IMR-90 (cell line): ENCODE results near the gene CASP7. TPM values are rescaled to one million over a fixed set of nuclear protein-coding genes. Genes with fewer than 3 reads are reported as not detected.

ENCODE experiments used
- ATAC-seq: fragments of 200-7000 bp; cut with Tn5 transposase; 2 replicates; pipeline ENCODE4 v1.9.1; 2020; ENCODE audit warnings: low read depth, mild to moderate bottlenecking, moderate library complexity
- BruUV-seq: library from RNA; stranded (reverse); fragments of 400-500 nt; replicated peaks from 2 replicates; lab custom pipeline; 2021; lab: Mats Ljungman, UMichigan
- CTCF ChIA-PET: fragments of 300-600 bp; formaldehyde crosslinking; extraction: SDS; loops from one replicate; lab custom pipeline; 2021; ENCODE audit warnings: antibody characterized with exemption; lab: Yijun Ruan, JAX
- POLR2A ChIA-PET: fragments of 300-600 bp; sonication (Branson Sonifier 250); formaldehyde crosslinking; loops from one replicate; lab custom pipeline; 2022; ENCODE audit warnings: antibody characterized with exemption; ENCODE audit not compliant: unreplicated experiment; lab: Charles Lee
- DNase-seq: peaks from one replicate; pipeline ENCODE4 v3.0.0; 2013
- H2AFZ ChIP-seq: replicated peaks from 2 replicates; pipeline ENCODE3; 2013; ENCODE audit warnings: low read length, mild to moderate bottlenecking; ENCODE audit not compliant: poor library complexity
- H2AK5ac ChIP-seq: 2 replicates; pipeline ENCODE4 v1.6.1; 2013; ENCODE audit warnings: low read depth, low read length, inconsistent platforms
- H2AK9ac ChIP-seq: replicated peaks from 2 replicates; pipeline ENCODE3; 2013; ENCODE audit warnings: mild to moderate bottlenecking, low read depth, low read length, moderate library complexity; ENCODE audit not compliant: poor library complexity
- H2BK120ac ChIP-seq: 2 replicates; pipeline ENCODE4 v1.6.1; 2013; ENCODE audit warnings: low read depth, low read length, inconsistent platforms
- H2BK15ac ChIP-seq: 3 replicates; pipeline ENCODE4 v1.6.1; 2013; ENCODE audit warnings: low read depth, low read length, inconsistent platforms
- H2BK20ac ChIP-seq: 2 replicates; pipeline ENCODE4 v1.6.1; 2013; ENCODE audit warnings: low read depth, mild to moderate bottlenecking, inconsistent platforms, low read length, moderate library complexity
- H2BK5ac ChIP-seq: 2 replicates; pipeline ENCODE4 v1.6.1; 2013; ENCODE audit warnings: mild to moderate bottlenecking, low read depth, low read length, inconsistent platforms; ENCODE audit not compliant: poor library complexity, severe bottlenecking
- H3K14ac ChIP-seq: replicated peaks from 2 replicates; pipeline ENCODE4 v1.6.1; 2013; ENCODE audit warnings: low read depth, low read length, inconsistent platforms
- H3K18ac ChIP-seq: 2 replicates; pipeline ENCODE4 v1.6.1; 2013; ENCODE audit warnings: low read depth, low read length, control low read depth
- H3K23ac ChIP-seq: 2 replicates; pipeline ENCODE4 v1.6.1; 2013; ENCODE audit warnings: low read depth, low read length, inconsistent platforms
- H3K27ac ChIP-seq: 2 replicates; pipeline ENCODE4 v1.5.1; 2013; ENCODE audit warnings: mild to moderate bottlenecking, control low read depth, low read length; ENCODE audit not compliant: insufficient read depth
- H3K27me3 ChIP-seq: 2 replicates; pipeline ENCODE4 v1.6.1; 2013; ENCODE audit warnings: low read length; ENCODE audit not compliant: control insufficient read depth, insufficient read depth
- H3K36me3 ChIP-seq: 2 replicates; pipeline ENCODE4 v1.6.1; 2013; ENCODE audit warnings: low read length, mixed read lengths; ENCODE audit not compliant: control insufficient read depth, insufficient read depth
- H3K4ac ChIP-seq: 2 replicates; pipeline ENCODE4 v1.6.1; 2013; ENCODE audit warnings: low read depth, low read length, inconsistent platforms
- H3K4me1 ChIP-seq: 2 replicates; pipeline ENCODE4 v1.6.1; 2013; ENCODE audit warnings: low read length, mixed read lengths; ENCODE audit not compliant: control insufficient read depth, insufficient read depth
- H3K4me2 ChIP-seq: 2 replicates; pipeline ENCODE4 v1.6.1; 2013; ENCODE audit warnings: low read depth, mild to moderate bottlenecking, control low read depth, low read length, moderate library complexity
- H3K4me3 ChIP-seq: 2 replicates; pipeline ENCODE4 v1.5.1; 2013; ENCODE audit warnings: low read depth, mild to moderate bottlenecking, control low read depth, low read length, moderate library complexity; ENCODE audit not compliant: insufficient read depth
- H3K56ac ChIP-seq: 2 replicates; pipeline ENCODE4 v1.6.1; 2013; ENCODE audit warnings: low read length, inconsistent platforms; ENCODE audit not compliant: insufficient read depth; ENCODE audit errors: extremely low read depth
- H3K79me1 ChIP-seq, 2 experiments: 2 replicates each; pipeline ENCODE4 v1.6.1; 2013; ENCODE audit warnings: low read length in 2 of 2, inconsistent platforms in 1 of 2, low read depth in 1 of 2
- H3K9ac ChIP-seq: 2 replicates; pipeline ENCODE4 v1.6.1; 2013; ENCODE audit warnings: low read depth, low read length, control low read depth
- H3K9me1 ChIP-seq: 2 replicates; pipeline ENCODE4 v1.6.1; 2013; ENCODE audit warnings: low read length, inconsistent platforms; ENCODE audit not compliant: insufficient read depth
- H3K9me3 ChIP-seq: 2 replicates; pipeline ENCODE4 v1.6.1; 2013; ENCODE audit warnings: low read length; ENCODE audit not compliant: control insufficient read depth, insufficient read depth
- H4K20me1 ChIP-seq: 2 replicates; pipeline ENCODE4 v1.6.1; 2013; ENCODE audit warnings: low read length, inconsistent platforms; ENCODE audit not compliant: insufficient read depth
- H4K5ac ChIP-seq: 2 replicates; pipeline ENCODE4 v1.6.1; 2013; ENCODE audit warnings: mild to moderate bottlenecking, low read depth, low read length, control low read depth
- H4K8ac ChIP-seq, 2 experiments: 2 replicates each; pipeline ENCODE4 v1.6.1; 2013; ENCODE audit warnings: low read depth in 2 of 2, low read length in 2 of 2, control low read depth in 1 of 2, inconsistent platforms in 1 of 2
- H4K91ac ChIP-seq: 2 replicates; pipeline ENCODE4 v1.6.1; 2013; ENCODE audit warnings: low read depth, low read length, inconsistent platforms; ENCODE audit not compliant: insufficient read depth
- CEBPB ChIP-seq: IDR thresholded peaks from 2 replicates; pipeline ENCODE4 v1.6.1; 2012; ENCODE audit warnings: low read depth, low read length, improper control_type of control experiment
- MXI1 ChIP-seq: IDR thresholded peaks from 2 replicates; pipeline ENCODE4 v1.6.1; 2012; ENCODE audit warnings: low read depth, mild to moderate bottlenecking, low read length, moderate library complexity, borderline replicate concordance
- WGBS, 2 experiments: methylation state at CpG; one replicate each; pipeline versions ENCODE4 v1.1.5 to v1.1.7; 2013; ENCODE audit warnings: missing lambda C conversion rate in 2 of 2; ENCODE audit not compliant: insufficient read length in 1 of 2; ENCODE audit errors: extremely low coverage in 2 of 2; 5-methylcytosine and 5-hydroxymethylcytosine counted together
- dilution Hi-C: fragments of 300-500 bp; cut with HindIII; formaldehyde crosslinking; loops from one replicate; pipeline ENCODE4 v1.14.3; 2018; ENCODE audit warnings: low sequenced_read_pairs; ENCODE audit not compliant: unreplicated experiment
- in situ Hi-C: fragments of 300-500 bp; cut with MboI; formaldehyde crosslinking; loops from 3 replicates; pipeline ENCODE4 v1.14.3; 2019; ENCODE audit warnings: low sequenced_read_pairs, inconsistent platforms, mixed read lengths
- intact Hi-C: fragments of 100-400 bp; cut with micrococcal nuclease; formaldehyde crosslinking; loops from 2 replicates; pipeline ENCODE4 v1.10.0; 2022
- polyA plus RNA-seq, 3 experiments: library from polyadenylated mRNA; depleted of rRNA; stranded (reverse); fragments of >200 nt; gene quantifications; 2 replicates each; pipeline ENCODE4 v1.2.3, GENCODE V29; 2012; ENCODE audit warnings: low replicate concordance in 1 of 3
- total RNA-seq: library from RNA; depleted of rRNA; stranded (reverse); fragments of >200 nt; gene quantifications from 2 replicates; pipeline ENCODE4 v1.2.3, GENCODE V29; 2012

The CASP7 gene
- total and polyA plus RNA-seq, 2 of the 4 experiments (the other 2 are of a cell fraction) = 15.1 to 16.7 TPM

GRCh38 chr10:113666682-113667252 lies 12.9 kb upstream of the CASP7 start:
- Histone ChIP-seq H4K5ac (no peak overlapping the region; the same call in 1 of the 2 replicates), H3K27me3 (peaks cover 1% of the 10 kb centered on the region; the same call in 1 of the 2 replicates), H3K27ac (no peak overlapping the region), H4K8ac (peak overlapping the region in 1 of 2 experiments; percentile 19; a peak in 1 of 4 replicates), H3K14ac (peak overlapping the region; percentile 25; the same call in 1 of the 2 replicates), H2AK9ac (no peak overlapping the region), H3K9me1 (no peaks in the 10 kb centered on the region), H4K91ac (peak overlapping the region; percentile 11; the same call in 1 of the 2 replicates), H3K9ac (no peak overlapping the region), H4K20me1 (no peaks in the 10 kb centered on the region), H3K4me2 (no peak overlapping the region), H2AK5ac (no peak overlapping the region), H2AFZ (peak overlapping the region; percentile 16), H3K4me1 (peaks cover 10% of the 10 kb centered on the region), H2BK20ac (no peak overlapping the region; the same call in 1 of the 2 replicates), H3K36me3 (no peaks in the 10 kb centered on the region), H2BK120ac (no peak overlapping the region), H3K9me3 (peaks cover 8% of the 10 kb centered on the region), H3K4me3 (no peak overlapping the region), H3K4ac (peak overlapping the region; percentile 36), H3K18ac (peak overlapping the region; percentile 47), H3K79me1 (no peaks in the 10 kb centered on the region), H2BK5ac (peak overlapping the region; percentile 39), H2BK15ac (no peak overlapping the region), H3K23ac (no peak overlapping the region), H3K56ac (no peak overlapping the region)
- BruUV-seq = no TSS peak
- intact Hi-C loops (no loop called here), dilution Hi-C loops (no loop called here), in situ Hi-C loops (no loop called here)
- POLR2A ChIA-PET = no interaction called here
- ATAC-seq (peak; percentile 18; the same call in 1 of the 2 replicates), DNase-seq (peak; percentile 60)
- TF ChIP-seq CEBPB (peak; percentile 50), MXI1 (no peak)
- no CpG with 5 or more reads among the region's 5 CpGs for WGBS, 2 experiments
- CTCF ChIA-PET = interaction anchor here (1.0 kb wide), 1 partner anchor 13 kb away, joined by 4 read pairs; the partner anchor contains the start of gene CASP7
